GM12878 (cell line): Measurements from ENCODE around the gene ZDHHC11.

ENCODE experiments used
- CTCF ChIP-seq, 3 experiments: IDR thresholded peaks in 2 of 3; conservative IDR thresholded peaks in 1 of 3; 2 replicates each; pipeline ENCODE4 v1.5.1; 2011; ENCODE audit warnings: low read depth in 3 of 3, low read length in 3 of 3, mild to moderate bottlenecking in 3 of 3, control low read depth in 2 of 3, moderate library complexity in 2 of 3, inconsistent platforms in 1 of 3, mixed read lengths in 1 of 3; ENCODE audit not compliant: control insufficient read depth in 2 of 3, insufficient read depth in 1 of 3; ENCODE audit errors: extremely low read depth in 1 of 3
- DPF2 ChIP-seq: fragments of 450-650 bp; IDR thresholded peaks from 2 replicates; pipeline ENCODE4 v1.6.1; 2017; ENCODE audit warnings: mild to moderate bottlenecking
- EP300 ChIP-seq, 2 experiments: fragments of 150-350 bp in 1 of 2; IDR thresholded peaks; 2 replicates each; pipeline ENCODE4 v1.6.1; 2011 to 2012; ENCODE audit warnings: low read depth in 2 of 2, low read length in 2 of 2, borderline replicate concordance in 1 of 2, improper control_type of control experiment in 1 of 2, inconsistent platforms in 1 of 2; ENCODE audit not compliant: control insufficient read depth in 1 of 2
- ETV6 ChIP-seq, 2 experiments: fragments of 450-650 bp in 1 of 2; IDR thresholded peaks in 1 of 2; conservative IDR thresholded peaks in 1 of 2; 2 replicates each; pipeline ENCODE4 v1.6.1; 2014; ENCODE audit warnings: antibody characterized with exemption in 1 of 2, borderline replicate concordance in 1 of 2, low read depth in 1 of 2, mild to moderate bottlenecking in 1 of 2, moderate library complexity in 1 of 2
- HDAC6 ChIP-seq: fragments of 200-600 bp; sonication (generic); IDR thresholded peaks from one replicate; pipeline ENCODE4 v1.8.0; 2017; ENCODE audit warnings: antibody characterized with exemption; ENCODE audit not compliant: unreplicated experiment
- LARP7 ChIP-seq: fragments of 450-650 bp; IDR thresholded peaks from 2 replicates; pipeline ENCODE4 v1.6.1; 2017; ENCODE audit warnings: mild to moderate bottlenecking
- NR2C2 ChIP-seq: IDR thresholded peaks from 2 replicates; pipeline ENCODE4 v1.6.1; 2011; ENCODE audit warnings: borderline replicate concordance, low read depth; ENCODE audit not compliant: control insufficient read depth, insufficient read length
- PKNOX1 ChIP-seq: fragments of 450-650 bp; IDR thresholded peaks from 2 replicates; pipeline ENCODE4 v1.6.1; 2016; ENCODE audit warnings: mild to moderate bottlenecking
- PML ChIP-seq: IDR thresholded peaks from 2 replicates; pipeline ENCODE4 v1.6.1; 2012; ENCODE audit warnings: low read length, inconsistent platforms
- RAD21 ChIP-seq: IDR thresholded peaks from 2 replicates; pipeline ENCODE4 v1.6.1; 2011; ENCODE audit warnings: mild to moderate bottlenecking, low read depth, low read length, moderate library complexity; ENCODE audit not compliant: insufficient read depth
- SP1 ChIP-seq: IDR thresholded peaks from one replicate; pipeline ENCODE4 v1.6.1; 2011; ENCODE audit warnings: low read depth, low read length
- TAF1 ChIP-seq: IDR thresholded peaks from 2 replicates; pipeline ENCODE4 v1.6.1; 2011; ENCODE audit warnings: mild to moderate bottlenecking, low read depth, low read length, borderline replicate concordance
- ZZZ3 ChIP-seq: IDR thresholded peaks from 2 replicates; pipeline ENCODE4 v1.6.1; 2011; ENCODE audit warnings: low read depth; ENCODE audit not compliant: control insufficient read depth, insufficient read length

- TF ChIP-seq PML = no peak
- TF ChIP-seq TAF1 = no peak
- no peak for TF ChIP-seq ZZZ3
- no peak for TF ChIP-seq LARP7
- no peak for TF ChIP-seq HDAC6
- no peak for TF ChIP-seq ETV6 (conservative IDR thresholded peaks at IDR 0.05 in 1 of 2, IDR thresholded peaks at IDR 0.05 in 1 of 2; ENCODE audit: borderline replicate concordance in 1 of 2, low read depth in 1 of 2)
- no peak for TF ChIP-seq RAD21
- TF ChIP-seq PKNOX1 = no peak
- TF ChIP-seq CTCF (IDR thresholded peaks at IDR 0.05 in 2 of 3, conservative IDR thresholded peaks at IDR 0.05 in 1 of 3; ENCODE audit: control insufficient read depth in 2 of 3, extremely low read depth in 1 of 3, insufficient read depth in 1 of 3, low read depth in 3 of 3, low read length in 3 of 3) = no peak
- no peak for TF ChIP-seq SP1
- no peak for TF ChIP-seq DPF2
- no peak for TF ChIP-seq NR2C2
- no peak for TF ChIP-seq EP300 (IDR thresholded peaks at IDR 0.05; ENCODE audit: borderline replicate concordance in 1 of 2, control insufficient read depth in 1 of 2, low read depth in 2 of 2, low read length in 2 of 2)
Observed at GRCh38 chr5:854217-854616, 3.4 kb upstream of the ZDHHC11 start.
